ENCODE measurements around the gene USP46.

GRCh38 chr4:52675111-52675510 lies 16.0 kb upstream of the USP46 start:
- TF ChIP-seq CTCF (IDR thresholded peaks at IDR 0.05 in 8 of 11, conservative IDR thresholded peaks at IDR 0.05 in 3 of 11): no peak
- no peak for TF ChIP-seq POLR2A (IDR thresholded peaks at IDR 0.05)

All from spleen (tissue), 7 donors.